HUES48 (cell line): Measurements from ENCODE around the gene PSMA7.
"Not testable (repeated sequence)": the region's sequence is repeated elsewhere in the genome, so short reads cannot be mapped to it uniquely, and the experiment has no call there.

Experiments used
- H3K27ac ChIP-seq: one replicate; pipeline ENCODE4 v1.7.0; 2013; ENCODE audit warnings: low read depth, low read length, inconsistent platforms
- H3K27me3 ChIP-seq: 2 replicates; pipeline ENCODE4 v1.6.1; 2013; ENCODE audit warnings: mild to moderate bottlenecking, low read length; ENCODE audit not compliant: control insufficient read depth, insufficient read depth
- H3K36me3 ChIP-seq: 2 replicates; pipeline ENCODE4 v1.6.1; 2013; ENCODE audit warnings: low read length; ENCODE audit not compliant: control insufficient read depth, insufficient read depth
- H3K4me1 ChIP-seq: 2 replicates; pipeline ENCODE4 v1.6.1; 2013; ENCODE audit warnings: mild to moderate bottlenecking, low read length; ENCODE audit not compliant: control insufficient read depth, insufficient read depth
- H3K4me3 ChIP-seq: 2 replicates; pipeline ENCODE4 v1.5.1; 2013; ENCODE audit warnings: mild to moderate bottlenecking, low read depth, low read length
- H3K9ac ChIP-seq: 2 replicates; pipeline ENCODE4 v1.6.1; 2013; ENCODE audit warnings: mild to moderate bottlenecking, low read depth, low read length, moderate library complexity
- H3K9me3 ChIP-seq: 2 replicates; pipeline ENCODE4 v1.6.1; 2013; ENCODE audit warnings: low read length; ENCODE audit not compliant: control insufficient read depth, insufficient read depth

The PSMA7 gene

DNA sequence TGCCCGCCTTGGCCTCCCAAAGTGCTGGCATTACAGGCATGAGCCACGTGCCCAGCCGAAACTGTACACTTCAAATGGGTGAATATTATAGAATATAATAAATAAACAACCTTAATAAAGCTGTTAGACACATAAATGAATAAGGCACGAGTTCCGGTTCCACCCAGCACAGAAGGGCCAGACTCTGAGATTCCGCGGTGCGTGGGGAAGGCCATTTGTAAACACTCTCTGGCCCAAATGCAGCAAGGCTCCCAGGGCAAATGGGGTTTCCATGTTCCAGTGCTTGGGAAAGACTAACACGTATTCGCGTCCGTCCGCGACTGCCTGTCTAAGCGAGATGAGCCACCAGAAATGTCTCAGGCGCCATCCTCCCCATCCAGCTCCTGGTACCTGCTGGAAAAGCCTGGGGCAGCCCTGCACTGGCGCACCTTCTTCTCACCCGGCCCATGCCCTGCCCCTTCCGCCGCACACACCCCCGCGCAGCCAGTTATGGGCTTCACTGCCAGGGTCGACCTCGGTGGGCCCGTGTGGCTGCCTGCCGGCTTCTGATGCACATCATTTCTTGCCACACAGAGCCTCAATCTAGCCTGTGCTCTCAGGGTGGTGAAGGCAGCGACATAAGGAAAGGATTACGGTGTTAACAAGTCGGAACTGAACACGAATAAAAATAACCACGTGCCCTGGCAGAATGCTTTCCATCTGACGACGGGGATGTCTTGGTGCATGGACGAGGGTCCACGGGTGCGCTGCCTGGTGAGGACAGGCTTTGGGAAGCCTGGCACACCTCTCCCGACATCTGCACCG, 26.4 kb downstream of the PSMA7 start:
- H3K9me3 ChIP-seq, result peaks cover 5% of the 10 kb centered on the region; the same call in 1 of the 2 replicates
- no peak overlapping the region for H3K27ac ChIP-seq
- no peaks in the 10 kb centered on the region for H3K27me3 ChIP-seq
- no peak overlapping the region for H3K9ac ChIP-seq
- H3K4me3 ChIP-seq, result no peak overlapping the region
- peaks cover 5% of the 10 kb centered on the region; the same call in 1 of the 2 replicates for H3K4me1 ChIP-seq
- no peaks in the 10 kb centered on the region for H3K36me3 ChIP-seq

GRCh38 chr20:62115800-62116407, 27.3 kb downstream of the PSMA7 start:
- H3K9me3 ChIP-seq, H3K27ac ChIP-seq, H3K4me3 ChIP-seq, H3K4me1 ChIP-seq, H3K9ac ChIP-seq, H3K27me3 ChIP-seq, H3K36me3 ChIP-seq: not testable (repeated sequence)

GRCh38 chr20:62114894-62115293, 28.3 kb downstream of the PSMA7 start:
- H3K27ac ChIP-seq, result no peak overlapping the region
- H3K9me3 ChIP-seq, result peaks cover 5% of the 10 kb centered on the region; the same call in 1 of the 2 replicates
- H3K9ac ChIP-seq, result no peak overlapping the region
- no peaks in the 10 kb centered on the region for H3K27me3 ChIP-seq
- peaks cover 5% of the 10 kb centered on the region; the same call in 1 of the 2 replicates for H3K4me1 ChIP-seq
- H3K4me3 ChIP-seq, result no peak overlapping the region
- H3K36me3 ChIP-seq, result no peaks in the 10 kb centered on the region

- Histone ChIP-seq H3K4me3 (no peak overlapping the region), H3K36me3 (no peaks in the 10 kb centered on the region), H3K27ac (no peak overlapping the region), H3K9me3 (peaks cover 14% of the 10 kb centered on the region; the same call in 1 of the 2 replicates), H3K9ac (no peak overlapping the region), H3K27me3 (no peaks in the 10 kb centered on the region), H3K4me1 (0 out of 2 replicates have a peak, but pooled peaks cover 5% of the 10 kb centered on the region)
These were observed 30.8 kb downstream of the PSMA7 start for GRCh38 chr20:62112368-62112767.

DNA sequence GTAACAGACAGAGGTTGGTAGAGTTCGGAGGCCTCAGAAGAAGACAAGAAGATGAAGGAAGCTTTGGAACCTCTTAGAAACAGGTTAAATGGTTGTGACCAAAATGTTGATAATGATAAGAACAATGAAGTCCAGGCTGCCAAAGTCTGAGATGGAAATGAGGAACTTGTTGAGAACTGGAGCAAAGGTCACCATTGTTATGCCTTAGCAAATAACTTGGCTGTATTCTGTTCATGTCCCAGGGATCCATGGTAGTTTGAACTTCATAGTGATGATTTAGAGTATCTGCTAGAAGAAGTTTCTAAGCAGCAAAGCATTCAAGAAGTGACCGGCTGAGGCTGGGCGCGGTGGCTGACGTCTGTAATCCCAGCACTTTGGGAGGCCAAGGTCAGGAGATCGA, 32.0 kb downstream of the PSMA7 start:
- Histone ChIP-seq H3K9ac (no peak overlapping the region), H3K27me3 (no peaks in the 10 kb centered on the region), H3K36me3 (no peaks in the 10 kb centered on the region), H3K4me1 (0 out of 2 replicates have a peak, but pooled peaks cover 5% of the 10 kb centered on the region), H3K9me3 (peaks cover 14% of the 10 kb centered on the region), H3K4me3 (no peak overlapping the region), H3K27ac (no peak overlapping the region)

DNA sequence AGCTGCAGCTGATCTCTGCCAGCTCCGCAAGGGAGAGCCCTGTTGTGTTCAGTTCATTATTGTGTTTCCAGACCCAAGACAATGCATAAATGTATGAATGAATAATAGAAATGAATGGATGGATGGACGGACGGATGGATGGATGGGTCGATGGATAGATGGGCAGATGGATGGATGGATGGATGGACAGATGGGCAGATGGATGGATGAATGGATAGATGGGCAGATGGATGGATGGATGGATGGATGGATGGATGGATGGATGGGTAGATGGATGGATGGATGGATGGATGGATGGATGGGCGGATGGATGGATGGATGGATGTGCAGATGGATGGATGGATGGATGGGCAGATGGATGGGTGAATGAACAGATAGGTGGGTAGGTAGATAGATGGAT, 37.6 kb downstream of the PSMA7 start:
- no peaks in the 10 kb centered on the region for H3K4me1 ChIP-seq
- no peaks in the 10 kb centered on the region for H3K36me3 ChIP-seq
- no peak overlapping the region for H3K27ac ChIP-seq
- H3K9ac ChIP-seq, result no peak overlapping the region
- H3K4me3 ChIP-seq, result no peak overlapping the region
- H3K9me3 ChIP-seq, result peaks cover 9% of the 10 kb centered on the region
- no peaks in the 10 kb centered on the region for H3K27me3 ChIP-seq

DNA sequence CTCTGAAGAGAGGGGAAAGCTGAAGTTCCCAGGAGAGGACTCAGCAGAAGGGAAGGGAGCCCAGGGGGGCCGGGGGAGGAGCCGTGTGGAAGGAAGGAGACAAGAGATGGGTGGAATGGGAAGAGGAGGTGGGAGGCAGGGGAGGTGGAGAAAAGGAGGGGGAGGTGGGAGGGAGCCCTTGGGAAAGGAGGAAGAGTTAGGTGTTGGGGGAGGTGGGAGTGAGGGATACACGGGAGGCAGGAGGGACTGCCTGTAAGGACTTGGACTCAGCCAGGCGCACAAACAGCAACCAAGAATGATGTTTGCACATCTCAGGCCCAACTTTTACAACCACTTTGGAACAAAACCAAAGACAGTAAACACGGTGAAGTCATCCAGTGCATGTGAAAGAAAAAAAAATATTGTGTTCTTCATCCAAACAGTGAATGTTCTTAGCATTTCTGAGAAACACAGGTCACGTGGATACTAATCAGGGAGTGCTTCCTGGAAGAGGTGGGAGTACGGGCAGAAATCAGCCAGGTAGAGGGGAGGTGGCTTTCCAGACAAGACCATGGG, 38.3 kb downstream of the PSMA7 start:
- no peaks in the 10 kb centered on the region for H3K4me1 ChIP-seq
- peaks cover 9% of the 10 kb centered on the region for H3K9me3 ChIP-seq
- no peaks in the 10 kb centered on the region for H3K27me3 ChIP-seq
- no peak overlapping the region for H3K9ac ChIP-seq
- no peaks in the 10 kb centered on the region for H3K36me3 ChIP-seq
- no peak overlapping the region for H3K4me3 ChIP-seq
- no peak overlapping the region for H3K27ac ChIP-seq

- Histone ChIP-seq H3K9me3 (peaks cover 6% of the 10 kb centered on the region), H3K27me3 (no peaks in the 10 kb centered on the region), H3K4me3 (no peak overlapping the region), H3K4me1 (no peaks in the 10 kb centered on the region), H3K9ac (no peak overlapping the region), H3K27ac (no peak overlapping the region), H3K36me3 (no peaks in the 10 kb centered on the region)
These were observed 38.9 kb downstream of the PSMA7 start for GRCh38 chr20:62104234-62104789.

- peaks cover 2% of the 10 kb centered on the region; the same call in 1 of the 2 replicates for H3K9me3 ChIP-seq
- H3K9ac ChIP-seq, result no peak overlapping the region
- no peaks in the 10 kb centered on the region for H3K27me3 ChIP-seq
- no peaks in the 10 kb centered on the region for H3K36me3 ChIP-seq
- H3K4me3 ChIP-seq, result no peak overlapping the region
- no peaks in the 10 kb centered on the region for H3K4me1 ChIP-seq
- H3K27ac ChIP-seq, result no peak overlapping the region
These were observed 39.5 kb downstream of the PSMA7 start for GRCh38 chr20:62103508-62104233.

DNA sequence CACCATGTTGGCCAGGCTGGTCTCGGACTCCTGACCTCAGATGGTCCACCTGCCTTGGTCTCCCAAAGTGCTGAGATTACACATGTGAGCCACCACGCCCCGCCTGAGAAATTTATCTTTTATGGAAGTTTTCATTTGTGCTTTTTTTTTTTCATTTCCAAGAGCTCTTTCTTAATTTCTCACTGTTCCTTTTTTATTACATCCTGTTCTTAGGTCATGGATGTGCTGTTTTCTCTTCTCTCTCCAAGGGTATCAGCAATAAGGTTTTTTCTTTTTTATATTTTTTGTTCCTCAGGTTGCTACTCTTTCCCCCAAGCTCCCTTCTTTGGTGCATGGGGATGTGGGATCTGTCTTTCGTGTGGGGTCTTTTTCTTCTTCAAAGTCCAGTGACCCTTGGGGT, 42.1 kb downstream of the PSMA7 start:
- no peak overlapping the region for H3K9ac ChIP-seq
- no peaks in the 10 kb centered on the region for H3K9me3 ChIP-seq
- H3K4me3 ChIP-seq, result no peak overlapping the region
- H3K36me3 ChIP-seq, result no peaks in the 10 kb centered on the region
- H3K27ac ChIP-seq, result no peak overlapping the region
- H3K27me3 ChIP-seq, result no peaks in the 10 kb centered on the region
- no peaks in the 10 kb centered on the region for H3K4me1 ChIP-seq
